SU-DHL-6 (cell line): ENCODE measurements around the gene ARID3C.

Experiments
- H2AFZ ChIP-seq: fragments of 200-600 bp; sonication (generic); 2 replicates; pipeline ENCODE4 v1.6.1; 2014; ENCODE audit warnings: low read depth, mild to moderate bottlenecking, moderate library complexity, mixed read lengths, antibody characterized with exemption, low read length; ENCODE audit not compliant: severe bottlenecking
- H3F3A ChIP-seq: fragments of 200-600 bp; shearing (Covaris generic); 2 replicates; pipeline ENCODE4 v1.6.0; 2016; ENCODE audit warnings: antibody characterized with exemption, mild to moderate bottlenecking; ENCODE audit not compliant: insufficient read depth
- H3K27ac ChIP-seq: fragments of 200-600 bp; sonication (generic); 2 replicates; pipeline ENCODE4 v1.5.1; 2016; ENCODE audit warnings: low read depth, mild to moderate bottlenecking, low read length, moderate library complexity, mixed read lengths
- H3K27me3 ChIP-seq: fragments of 200-600 bp; sonication (generic), shearing (Covaris generic); 2 replicates; pipeline ENCODE4 v1.6.0; 2014; ENCODE audit warnings: mild to moderate bottlenecking, low read length
- H3K36me3 ChIP-seq: fragments of 200-600 bp; sonication (generic); 2 replicates; pipeline ENCODE4 v1.6.1; 2014; ENCODE audit warnings: mild to moderate bottlenecking, low read length, mixed read lengths
- H3K4me2 ChIP-seq: fragments of 300-600, 200-600 bp; shearing (Covaris generic), sonication (generic); 2 replicates; pipeline ENCODE4 v1.6.0; 2014; ENCODE audit warnings: low read length, low read depth, mild to moderate bottlenecking; ENCODE audit not compliant: poor library complexity, severe bottlenecking
- H3K4me3 ChIP-seq: fragments of 200-600 bp; sonication (generic); 2 replicates; pipeline ENCODE4 v1.5.1; 2014; ENCODE audit warnings: antibody characterized with exemption, low read length, mild to moderate bottlenecking, mixed read lengths; ENCODE audit not compliant: insufficient read depth, poor library complexity, severe bottlenecking
- H3K79me2 ChIP-seq: fragments of 200-600 bp; sonication (generic); 2 replicates; pipeline ENCODE4 v1.6.1; 2014; ENCODE audit warnings: mild to moderate bottlenecking, low read length, moderate library complexity; ENCODE audit not compliant: insufficient read depth
- H3K9ac ChIP-seq: fragments of 200-600 bp; sonication (generic); 2 replicates; pipeline ENCODE4 v1.7.0; 2014; ENCODE audit warnings: mild to moderate bottlenecking, low read length
- H3K9me2 ChIP-seq: fragments of 200-600 bp; sonication (generic); replicated peaks from 2 replicates; pipeline ENCODE4 v1.6.1; 2014; ENCODE audit warnings: low read length; ENCODE audit not compliant: insufficient read depth
- H3K9me3 ChIP-seq: fragments of 200-600 bp; sonication (generic); 2 replicates; pipeline ENCODE4 v1.6.1; 2014; ENCODE audit warnings: low read length, mixed read lengths; ENCODE audit not compliant: insufficient read depth
- H4K20me1 ChIP-seq: fragments of 200-600 bp; sonication (generic); 2 replicates; pipeline ENCODE4 v1.6.1; 2014; ENCODE audit warnings: low read depth, mild to moderate bottlenecking, antibody characterized with exemption, low read length, moderate library complexity, mixed read lengths
- EZH2phosphoT487 ChIP-seq: fragments of 200-600 bp; sonication (generic), shearing (Covaris generic); conservative IDR thresholded peaks from 2 replicates; pipeline ENCODE4 v1.6.1; 2018; ENCODE audit warnings: mild to moderate bottlenecking, antibody characterized with exemption, low read length, moderate library complexity, mixed read lengths
- TF ChIP-seq, protein P1 (sequence below): fragments of 200-600 bp; sonication (generic); IDR thresholded peaks from one replicate; pipeline ENCODE4 v1.5.1; 2017; ENCODE audit warnings: antibody characterized with exemption, mild to moderate bottlenecking, low read length, moderate library complexity; ENCODE audit not compliant: insufficient read depth, poor library complexity, severe bottlenecking

The ARID3C gene

GRCh38 chr9:34674440-34674839 is 45.6 kb upstream of the ARID3C start:
- Histone ChIP-seq H3K9ac (no peak overlapping the region), H3F3A (no peaks in the 10 kb centered on the region), H3K4me2 (no peak overlapping the region), H3K27ac (no peak overlapping the region), H3K27me3 (no peaks in the 10 kb centered on the region), H4K20me1 (no peaks in the 10 kb centered on the region), H3K79me2 (no peaks in the 10 kb centered on the region), H2AFZ (no peak overlapping the region), H3K9me3 (no peaks in the 10 kb centered on the region), H3K36me3 (no peaks in the 10 kb centered on the region), H3K4me3 (no peak overlapping the region), H3K9me2 (no peaks in the 10 kb centered on the region)
- TF ChIP-seq EZH2phosphoT487 = no peak
- TF ChIP-seq, protein P1, sequence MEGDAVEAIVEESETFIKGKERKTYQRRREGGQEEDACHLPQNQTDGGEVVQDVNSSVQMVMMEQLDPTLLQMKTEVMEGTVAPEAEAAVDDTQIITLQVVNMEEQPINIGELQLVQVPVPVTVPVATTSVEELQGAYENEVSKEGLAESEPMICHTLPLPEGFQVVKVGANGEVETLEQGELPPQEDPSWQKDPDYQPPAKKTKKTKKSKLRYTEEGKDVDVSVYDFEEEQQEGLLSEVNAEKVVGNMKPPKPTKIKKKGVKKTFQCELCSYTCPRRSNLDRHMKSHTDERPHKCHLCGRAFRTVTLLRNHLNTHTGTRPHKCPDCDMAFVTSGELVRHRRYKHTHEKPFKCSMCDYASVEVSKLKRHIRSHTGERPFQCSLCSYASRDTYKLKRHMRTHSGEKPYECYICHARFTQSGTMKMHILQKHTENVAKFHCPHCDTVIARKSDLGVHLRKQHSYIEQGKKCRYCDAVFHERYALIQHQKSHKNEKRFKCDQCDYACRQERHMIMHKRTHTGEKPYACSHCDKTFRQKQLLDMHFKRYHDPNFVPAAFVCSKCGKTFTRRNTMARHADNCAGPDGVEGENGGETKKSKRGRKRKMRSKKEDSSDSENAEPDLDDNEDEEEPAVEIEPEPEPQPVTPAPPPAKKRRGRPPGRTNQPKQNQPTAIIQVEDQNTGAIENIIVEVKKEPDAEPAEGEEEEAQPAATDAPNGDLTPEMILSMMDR = no peak

DNA sequence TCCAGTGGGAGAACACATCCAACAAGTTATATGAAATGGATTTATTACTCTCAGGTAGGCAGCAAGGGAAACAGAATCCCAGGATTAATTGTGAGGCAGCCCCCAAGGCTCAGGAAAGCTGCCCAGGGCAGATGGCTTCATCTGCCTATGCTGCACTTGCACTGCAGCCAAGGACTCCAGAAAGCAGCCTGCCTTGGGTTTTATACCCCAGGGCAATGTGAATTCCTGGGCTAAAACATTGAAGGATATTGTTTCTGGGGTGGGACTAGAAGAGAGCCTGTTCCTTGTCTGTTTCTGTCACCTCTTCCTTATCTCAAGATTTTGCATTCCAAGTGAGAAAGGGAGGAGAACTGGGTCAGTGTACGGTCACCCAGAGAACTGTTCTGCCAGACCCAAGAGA is 42.4 kb upstream of the ARID3C start:
- H2AFZ ChIP-seq = no peak overlapping the region
- no peak for TF ChIP-seq EZH2phosphoT487
- TF ChIP-seq, protein P1 = no peak
- H4K20me1 ChIP-seq = no peaks in the 10 kb centered on the region
- no peaks in the 10 kb centered on the region for H3K27me3 ChIP-seq
- no peaks in the 10 kb centered on the region for H3K79me2 ChIP-seq
- H3K4me2 ChIP-seq = no peak overlapping the region
- H3K9ac ChIP-seq = no peak overlapping the region
- no peak overlapping the region for H3K4me3 ChIP-seq
- no peaks in the 10 kb centered on the region for H3K9me2 ChIP-seq
- H3F3A ChIP-seq = peaks cover 1% of the 10 kb centered on the region
- no peak overlapping the region for H3K27ac ChIP-seq
- H3K9me3 ChIP-seq = no peaks in the 10 kb centered on the region
- no peaks in the 10 kb centered on the region for H3K36me3 ChIP-seq

- no peaks in the 10 kb centered on the region for H3K9me3 ChIP-seq
- TF ChIP-seq EZH2phosphoT487 = no peak
- TF ChIP-seq, protein P1 = no peak
- no peak overlapping the region for H3K27ac ChIP-seq
- H3K4me3 ChIP-seq = no peak overlapping the region
- no peaks in the 10 kb centered on the region for H3K9me2 ChIP-seq
- no peak overlapping the region for H3K9ac ChIP-seq
- no peak overlapping the region for H3K4me2 ChIP-seq
- H3K79me2 ChIP-seq = no peaks in the 10 kb centered on the region
- no peak overlapping the region for H2AFZ ChIP-seq
- no peaks in the 10 kb centered on the region for H3K36me3 ChIP-seq
- no peaks in the 10 kb centered on the region for H3K27me3 ChIP-seq
- peaks cover 10% of the 10 kb centered on the region for H3F3A ChIP-seq
- H4K20me1 ChIP-seq = no peaks in the 10 kb centered on the region
These were observed 41.1 kb upstream of the ARID3C start for GRCh38 chr9:34669809-34670562.
